ENCODE data around the gene CRB1. TPM values are rescaled to one million over a fixed set of nuclear protein-coding genes. Genes with fewer than 3 reads are reported as not detected.

The CRB1 gene
- total and polyA plus RNA-seq, 2 experiments from 2014 or later: 0.27 to 0.56 TPM

- TF ChIP-seq ZNF462 (CRISPR knock-in tag; IDR thresholded peaks at IDR 0.05) (no peak), CREB1 (CRISPR knock-in tag; IDR thresholded peaks at IDR 0.05; ENCODE audit: low read depth) (no peak), POLR2AphosphoS5 (IDR thresholded peaks at IDR 0.05; ENCODE audit: low read depth) (no peak)
Measured at GRCh38 chr1:197360068-197360467, 92.0 kb downstream of the CRB1 start (continued).

GRCh38 chr1:197362871-197363270, 94.8 kb downstream of the CRB1 start:
- Mint-ChIP-seq H3K27ac (no peak overlapping the region), H3K36me3 (ENCODE audit: low read depth) (no peaks in the 10 kb centered on the region), H3K4me3 (no peak overlapping the region), H3K27me3 (ENCODE audit: insufficient read depth, low read depth, poor library complexity) (no peaks in the 10 kb centered on the region), H3K9me3 (no peaks in the 10 kb centered on the region), H3K4me1 (no peaks in the 10 kb centered on the region)
- Histone ChIP-seq H3F3A (replicated peaks; ENCODE audit: low read depth) (no peaks in the 10 kb centered on the region), H3K9me2 (ENCODE audit: insufficient read depth) (no peaks in the 10 kb centered on the region), H3K27me3 (ENCODE audit: insufficient read depth) (no peaks in the 10 kb centered on the region), H3K79me2 (replicated peaks; ENCODE audit: insufficient read depth) (no peaks in the 10 kb centered on the region), H3K36me3 (ENCODE audit: insufficient read depth) (no peaks in the 10 kb centered on the region), H2AFZ (no peak overlapping the region), H3K4me2 (no peak overlapping the region), H3K4me1 (ENCODE audit: insufficient read depth) (no peaks in the 10 kb centered on the region), H3K27ac (ENCODE audit: low read depth) (no peak overlapping the region), H4K20me1 (replicated peaks; ENCODE audit: insufficient read depth) (no peaks in the 10 kb centered on the region), H3K4me3 (no peak overlapping the region)
- no peak for DNase-seq (ENCODE audit: low spot score)
- no peak for ATAC-seq
- TF ChIP-seq CREB1 (CRISPR knock-in tag; IDR thresholded peaks at IDR 0.05; ENCODE audit: low read depth) (no peak), ZNF114 (CRISPR knock-in tag; IDR thresholded peaks at IDR 0.05) (no peak), NANOG (IDR thresholded peaks at IDR 0.05; ENCODE audit: borderline replicate concordance) (no peak), JUNB (IDR thresholded peaks at IDR 0.05; ENCODE audit: unreplicated experiment) (no peak), STAT1 (IDR thresholded peaks at IDR 0.05; ENCODE audit: unreplicated experiment) (no peak), CTCF (conservative IDR thresholded peaks at IDR 0.05; ENCODE audit: low read depth in 2 of 2) (no peak), POLR2AphosphoS5 (IDR thresholded peaks at IDR 0.05; ENCODE audit: low read depth) (no peak), ETS1 (IDR thresholded peaks at IDR 0.05) (no peak), ZNF331 (CRISPR knock-in tag; IDR thresholded peaks at IDR 0.05; ENCODE audit: low read depth) (no peak), REST (IDR thresholded peaks at IDR 0.05; ENCODE audit: unreplicated experiment) (no peak)
